ENCODE results near the gene CEP128.

CEP128 gene

DNA sequence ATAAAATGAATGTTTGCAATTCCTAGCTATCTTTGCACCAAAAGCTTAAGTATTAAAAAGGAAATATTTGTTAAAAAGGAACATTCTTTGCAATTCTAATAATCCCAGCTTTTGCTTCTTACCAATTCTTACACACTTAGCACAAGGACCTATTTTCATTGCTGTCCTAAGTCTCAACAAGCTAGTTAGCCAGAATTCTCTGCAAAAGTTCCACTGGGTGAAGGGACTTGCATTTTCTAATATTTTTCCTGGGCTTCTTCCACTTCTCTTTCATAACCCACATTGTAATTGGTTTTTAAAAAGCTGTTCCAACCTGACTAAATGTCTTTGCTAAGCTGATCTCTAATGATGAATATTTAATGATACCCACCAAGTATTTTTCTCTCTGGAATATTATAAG lies 422.5 kb downstream of the CEP128 start:
- Mint-ChIP-seq H3K36me3 (peaks cover 15% of the 10 kb centered on the region), H3K4me3 (no peak overlapping the region), H3K27me3 (no peaks in the 10 kb centered on the region), H3K27ac (no peak overlapping the region), H3K9me3 (peaks cover 4% of the 10 kb centered on the region), H3K4me1 (no peaks in the 10 kb centered on the region)
- no peak for DNase-seq (ENCODE audit: low spot score in 2 of 2)
- no peak for ATAC-seq (ENCODE audit: low read depth)

DNA sequence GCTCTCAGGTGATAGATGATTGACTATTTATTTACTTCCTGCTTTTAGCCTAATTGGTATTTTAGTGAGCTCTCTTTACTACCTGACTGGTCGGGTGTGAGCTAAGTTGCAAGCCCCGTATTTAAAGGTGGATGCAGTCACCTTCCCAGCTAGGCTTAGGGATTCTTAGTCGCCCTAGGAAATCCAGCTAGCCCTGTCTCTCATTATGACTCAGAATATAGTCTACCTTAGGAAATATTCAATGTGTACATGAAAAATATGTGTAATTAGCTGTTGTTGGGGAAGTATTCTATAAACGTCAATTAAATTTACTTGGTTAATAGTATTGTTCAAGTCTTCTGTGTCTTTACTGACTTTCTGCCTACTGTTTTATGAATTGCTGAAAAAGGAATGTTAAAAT lies 423.4 kb downstream of the CEP128 start:
- peaks cover 4% of the 10 kb centered on the region for H3K9me3 Mint-ChIP-seq
- H3K4me1 Mint-ChIP-seq = no peaks in the 10 kb centered on the region
- H3K27me3 Mint-ChIP-seq = no peaks in the 10 kb centered on the region
- ATAC-seq (ENCODE audit: low read depth) (no peak), DNase-seq (ENCODE audit: low spot score in 2 of 2) (no peak)
- H3K27ac Mint-ChIP-seq = no peak overlapping the region
- H3K4me3 Mint-ChIP-seq = no peak overlapping the region
- H3K36me3 Mint-ChIP-seq = peaks cover 18% of the 10 kb centered on the region

DNA sequence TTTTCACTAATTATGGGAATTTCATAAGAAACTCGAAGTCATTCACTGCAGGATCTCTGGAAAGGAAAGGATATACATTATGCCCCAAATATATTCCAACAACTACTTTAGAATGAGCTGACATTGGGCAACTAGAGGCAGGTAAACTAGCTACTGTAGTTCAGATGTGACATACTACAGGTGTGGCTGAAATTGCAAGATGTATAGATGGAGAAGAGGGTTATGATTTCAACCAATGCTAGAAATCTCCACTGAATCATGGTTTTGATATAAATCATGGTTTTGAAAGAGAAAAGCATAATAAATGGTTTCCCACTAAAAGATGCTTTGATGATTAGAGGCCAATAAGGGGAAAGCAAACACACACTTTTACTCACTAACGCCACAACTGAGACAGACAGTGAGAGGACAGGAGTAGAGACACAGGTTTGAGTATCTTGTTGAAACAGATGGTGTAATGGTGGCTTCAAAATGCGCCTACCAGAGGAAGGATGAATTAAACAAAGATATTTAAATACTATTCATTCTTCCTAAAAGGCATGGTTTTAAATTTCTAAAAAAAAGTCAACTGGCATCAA lies 434.2 kb downstream of the CEP128 start:
- DNase-seq (ENCODE audit: low spot score in 2 of 2) (no peak), ATAC-seq (ENCODE audit: low read depth) (no peak)
- no peak overlapping the region for H3K27ac Mint-ChIP-seq
- H3K36me3 Mint-ChIP-seq = peaks cover under 1% of the 10 kb centered on the region
- H3K9me3 Mint-ChIP-seq = no peaks in the 10 kb centered on the region
- H3K4me1 Mint-ChIP-seq = no peaks in the 10 kb centered on the region
- no peak overlapping the region for H3K4me3 Mint-ChIP-seq
- H3K27me3 Mint-ChIP-seq = no peaks in the 10 kb centered on the region

DNA sequence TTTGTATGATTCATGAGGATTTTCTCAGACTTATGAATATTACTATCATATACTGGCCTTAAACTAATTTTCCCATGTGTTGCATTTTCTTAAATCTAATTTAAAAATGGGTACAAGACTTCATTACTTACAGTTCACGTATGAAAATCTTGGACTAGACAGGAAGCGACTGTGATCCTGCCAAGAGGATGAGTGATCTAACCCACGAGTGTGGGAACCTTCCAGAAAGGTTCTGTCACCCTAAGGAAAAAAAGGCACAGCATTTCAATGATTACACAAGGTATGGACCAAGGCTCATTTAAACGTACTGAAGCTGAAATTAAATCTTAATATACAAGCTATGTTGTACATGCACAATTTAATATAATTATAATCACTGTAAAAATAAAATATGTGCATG lies 436.8 kb downstream of the CEP128 start:
- DNase-seq (ENCODE audit: low spot score in 2 of 2) = no peak
- no peaks in the 10 kb centered on the region for H3K4me1 Mint-ChIP-seq
- no peak overlapping the region for H3K4me3 Mint-ChIP-seq
- H3K36me3 Mint-ChIP-seq = peaks cover 2% of the 10 kb centered on the region
- no peaks in the 10 kb centered on the region for H3K9me3 Mint-ChIP-seq
- no peak for ATAC-seq (ENCODE audit: low read depth)
- H3K27ac Mint-ChIP-seq = no peak overlapping the region
- no peaks in the 10 kb centered on the region for H3K27me3 Mint-ChIP-seq

DNA sequence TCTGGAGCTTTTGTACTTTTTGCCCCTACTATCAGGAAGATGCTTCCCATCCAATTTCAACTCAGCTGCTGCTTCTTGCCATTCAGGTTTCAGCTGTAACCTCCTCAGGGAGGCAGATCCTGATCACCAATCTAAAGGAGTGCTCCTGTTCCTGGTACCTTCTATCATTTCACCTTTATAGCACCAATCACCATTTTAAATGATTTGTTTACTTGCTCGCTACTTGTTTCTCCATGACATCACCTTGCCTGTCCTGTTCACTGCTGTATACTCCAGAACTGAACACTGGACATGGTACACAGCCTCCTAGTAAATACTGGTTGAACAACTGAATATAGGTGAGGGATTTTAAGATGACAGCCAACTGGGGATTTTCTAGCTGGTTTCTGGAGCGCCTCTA lies 443.0 kb downstream of the CEP128 start:
- H3K4me1 Mint-ChIP-seq = no peaks in the 10 kb centered on the region
- no peaks in the 10 kb centered on the region for H3K27me3 Mint-ChIP-seq
- DNase-seq (ENCODE audit: low spot score in 2 of 2) (no peak), ATAC-seq (ENCODE audit: low read depth) (no peak)
- no peak overlapping the region for H3K4me3 Mint-ChIP-seq
- peaks cover 2% of the 10 kb centered on the region for H3K36me3 Mint-ChIP-seq
- no peak overlapping the region for H3K27ac Mint-ChIP-seq
- H3K9me3 Mint-ChIP-seq = no peaks in the 10 kb centered on the region

DNA sequence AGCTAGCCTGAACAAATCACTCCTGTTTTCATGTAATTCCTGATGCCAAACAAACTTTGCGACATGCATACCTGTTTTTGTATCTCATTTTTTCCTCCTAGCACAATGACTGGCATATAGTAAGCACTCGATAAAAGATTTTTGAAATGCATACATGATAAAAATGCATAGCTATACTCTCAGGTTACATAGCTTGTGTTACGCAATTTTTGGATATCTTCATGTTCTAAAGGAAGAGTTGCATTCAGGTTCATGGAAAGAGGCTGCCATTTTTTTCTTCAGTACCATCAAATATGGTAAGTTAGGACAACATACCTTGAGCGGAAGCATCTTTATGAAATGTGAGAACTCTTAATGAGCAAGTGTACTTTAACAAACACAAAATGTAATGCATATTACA lies 445.4 kb downstream of the CEP128 start:
- no peak for DNase-seq (ENCODE audit: low spot score in 2 of 2)
- Mint-ChIP-seq H3K4me1 (no peaks in the 10 kb centered on the region), H3K36me3 (no peaks in the 10 kb centered on the region), H3K27me3 (no peaks in the 10 kb centered on the region), H3K4me3 (no peak overlapping the region), H3K9me3 (no peaks in the 10 kb centered on the region), H3K27ac (no peak overlapping the region)
- ATAC-seq (ENCODE audit: low read depth) = no peak

DNA sequence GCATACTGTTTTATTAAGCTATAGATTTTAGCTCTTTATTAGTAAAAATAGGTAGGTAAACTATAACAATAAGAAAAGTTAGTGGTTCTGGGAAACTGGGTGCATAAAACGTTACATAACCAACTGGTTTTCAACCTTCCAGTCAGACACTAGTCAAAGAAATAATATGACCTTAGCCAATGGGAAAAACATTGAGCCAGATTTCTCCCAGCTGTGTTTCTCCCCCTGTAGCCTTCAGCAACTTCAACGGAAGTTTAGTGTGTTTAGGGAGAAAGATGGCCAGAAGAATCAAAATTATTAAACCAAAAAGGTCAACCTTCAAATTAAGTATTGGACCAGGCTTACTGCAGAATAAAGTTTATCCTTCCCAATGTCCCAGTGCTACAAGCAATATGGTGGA lies 446.8 kb downstream of the CEP128 start:
- Mint-ChIP-seq H3K27me3 (no peaks in the 10 kb centered on the region), H3K27ac (no peak overlapping the region), H3K4me1 (no peaks in the 10 kb centered on the region), H3K36me3 (no peaks in the 10 kb centered on the region), H3K4me3 (no peak overlapping the region), H3K9me3 (no peaks in the 10 kb centered on the region)
- no peak for ATAC-seq (ENCODE audit: low read depth)
- no peak for DNase-seq (ENCODE audit: low spot score in 2 of 2)

- Mint-ChIP-seq H3K9me3 (no peaks in the 10 kb centered on the region), H3K27me3 (no peaks in the 10 kb centered on the region), H3K4me3 (no peak overlapping the region), H3K36me3 (no peaks in the 10 kb centered on the region), H3K4me1 (no peaks in the 10 kb centered on the region), H3K27ac (no peak overlapping the region)
- DNase-seq (ENCODE audit: low spot score in 2 of 2) (no peak), ATAC-seq (ENCODE audit: low read depth) (no peak)
Observed at GRCh38 chr14:80493620-80494019, 447.9 kb downstream of the CEP128 start.

GRCh38 chr14:80491650-80492049 lies 449.9 kb downstream of the CEP128 start:
- Mint-ChIP-seq H3K9me3 (no peaks in the 10 kb centered on the region), H3K4me1 (no peaks in the 10 kb centered on the region), H3K27ac (no peak overlapping the region), H3K36me3 (no peaks in the 10 kb centered on the region), H3K27me3 (no peaks in the 10 kb centered on the region), H3K4me3 (no peak overlapping the region)
- ATAC-seq (ENCODE audit: low read depth) = no peak
- no peak for DNase-seq (ENCODE audit: low spot score in 2 of 2)

GRCh38 chr14:80491131-80491530 lies 450.4 kb downstream of the CEP128 start:
- H3K9me3 Mint-ChIP-seq = no peaks in the 10 kb centered on the region
- no peak overlapping the region for H3K4me3 Mint-ChIP-seq
- no peak overlapping the region for H3K27ac Mint-ChIP-seq
- no peaks in the 10 kb centered on the region for H3K27me3 Mint-ChIP-seq
- no peak for DNase-seq (ENCODE audit: low spot score in 2 of 2)
- no peaks in the 10 kb centered on the region for H3K36me3 Mint-ChIP-seq
- no peaks in the 10 kb centered on the region for H3K4me1 Mint-ChIP-seq
- ATAC-seq (ENCODE audit: low read depth) = no peak

GRCh38 chr14:80489513-80489912 lies 452.0 kb downstream of the CEP128 start:
- Mint-ChIP-seq H3K27me3 (no peaks in the 10 kb centered on the region), H3K9me3 (no peaks in the 10 kb centered on the region), H3K4me1 (no peaks in the 10 kb centered on the region), H3K27ac (no peak overlapping the region), H3K36me3 (no peaks in the 10 kb centered on the region), H3K4me3 (no peak overlapping the region)
- ATAC-seq (ENCODE audit: low read depth) (no peak), DNase-seq (ENCODE audit: low spot score in 2 of 2) (no peak)

DNA sequence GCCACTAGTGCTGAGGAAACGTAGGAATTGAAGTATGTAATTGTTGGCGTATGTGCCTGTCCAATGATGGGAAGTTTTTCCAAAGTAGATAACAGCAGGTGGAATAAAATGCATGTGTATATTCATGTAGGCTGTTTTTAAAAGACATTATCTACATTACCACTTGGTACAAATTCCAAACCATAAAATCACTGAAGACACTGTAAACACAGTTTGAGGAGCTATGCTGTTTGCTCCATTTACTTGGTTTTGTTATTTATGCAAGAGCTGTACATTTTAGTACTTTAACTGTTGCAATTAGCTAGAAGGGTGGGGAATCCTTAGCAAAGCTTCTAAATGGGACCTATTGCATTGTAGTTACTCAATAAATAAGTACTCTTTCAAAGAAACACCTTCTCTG lies 455.8 kb downstream of the CEP128 start:
- Mint-ChIP-seq H3K4me3 (no peak overlapping the region), H3K9me3 (no peaks in the 10 kb centered on the region)
- ATAC-seq (ENCODE audit: low read depth) = no peak

DNA sequence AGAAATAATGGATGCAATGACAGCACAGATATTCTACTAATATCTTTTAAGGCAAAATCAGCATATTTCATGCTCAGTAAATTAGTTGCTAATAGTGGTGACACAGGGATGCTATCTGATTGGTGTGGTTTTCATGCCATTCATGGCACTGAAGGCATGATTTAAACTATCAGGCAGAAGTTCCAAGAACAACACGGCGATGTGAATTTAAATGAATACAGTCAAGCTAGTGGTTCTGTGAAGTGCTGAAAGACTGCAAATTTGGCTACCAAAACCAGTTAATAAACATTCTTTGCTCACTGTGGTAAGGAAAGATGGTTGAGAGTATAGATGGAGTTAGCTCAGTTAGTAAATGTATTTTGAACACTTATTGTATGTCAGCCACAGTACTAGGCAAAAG lies 458.2 kb downstream of the CEP128 start:
- Mint-ChIP-seq H3K27me3 (no peaks in the 10 kb centered on the region), H3K36me3 (no peaks in the 10 kb centered on the region)
- no peak for ATAC-seq (ENCODE audit: low read depth)

More for the DNA sequence above, 455.8 kb downstream of the CEP128 start:
- Mint-ChIP-seq H3K4me1 (no peaks in the 10 kb centered on the region), H3K27me3 (no peaks in the 10 kb centered on the region), H3K27ac (no peak overlapping the region), H3K36me3 (no peaks in the 10 kb centered on the region)
- DNase-seq (ENCODE audit: low spot score in 2 of 2) = no peak

GRCh38 chr14:80477388-80478160 lies 464.0 kb downstream of the CEP128 start:
- H3K4me1 Mint-ChIP-seq = no peaks in the 10 kb centered on the region
- ATAC-seq (ENCODE audit: low read depth) = no peak
- no peak overlapping the region for H3K4me3 Mint-ChIP-seq
- H3K27me3 Mint-ChIP-seq = no peaks in the 10 kb centered on the region
- no peak for DNase-seq (ENCODE audit: low spot score in 2 of 2)
- H3K36me3 Mint-ChIP-seq = peaks cover 1% of the 10 kb centered on the region
- peaks cover 8% of the 10 kb centered on the region for H3K9me3 Mint-ChIP-seq
- no peak overlapping the region for H3K27ac Mint-ChIP-seq

More for the DNA sequence above, 458.2 kb downstream of the CEP128 start:
- Mint-ChIP-seq H3K4me1 (no peaks in the 10 kb centered on the region), H3K9me3 (no peaks in the 10 kb centered on the region), H3K4me3 (no peak overlapping the region), H3K27ac (no peak overlapping the region)
- no peak for DNase-seq (ENCODE audit: low spot score in 2 of 2)

DNA sequence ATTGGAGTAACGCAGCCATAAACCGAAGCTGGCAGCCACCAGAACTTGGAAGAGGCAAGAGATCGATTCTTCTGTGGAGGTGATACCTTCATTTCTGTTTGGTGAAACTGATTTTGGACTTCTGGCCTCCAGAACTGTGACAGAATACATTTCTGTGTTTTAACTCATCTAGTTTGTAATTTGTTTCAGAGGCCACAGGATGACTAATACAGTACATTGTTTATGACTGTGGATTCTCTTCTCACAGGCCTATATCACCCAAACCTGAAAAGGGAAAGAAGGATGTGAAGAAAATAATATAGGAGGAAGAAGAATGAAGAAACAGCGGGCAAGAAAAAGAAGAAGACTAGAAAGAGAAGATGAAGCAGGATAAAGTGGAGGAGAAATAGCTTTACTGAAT lies 466.5 kb downstream of the CEP128 start:
- no peak for ATAC-seq (ENCODE audit: low read depth)
- Mint-ChIP-seq H3K27me3 (no peaks in the 10 kb centered on the region), H3K36me3 (peaks cover 1% of the 10 kb centered on the region), H3K4me3 (no peak overlapping the region), H3K9me3 (peaks cover 8% of the 10 kb centered on the region), H3K27ac (no peak overlapping the region), H3K4me1 (no peaks in the 10 kb centered on the region)
- DNase-seq (ENCODE audit: low spot score in 2 of 2) = no peak

Measured in memory B cell (primary cell).